Spleen (tissue), 7 donors: ENCODE results near the gene TK1.

Experiments
- CTCF ChIP-seq, 11 experiments: fragments of 200-600 bp in 7 of 11; fragments of 450-650 bp in 4 of 11; sonication (generic) in 4 of 11; IDR thresholded peaks in 8 of 11; conservative IDR thresholded peaks in 3 of 11; 1 replicate in 7 of 11; 2 replicates in 4 of 11; pipeline versions ENCODE4 v1.4.0 to v1.8.0; 2016 to 2021; ENCODE audit warnings: antibody characterized with exemption in 11 of 11, inconsistent platforms in 4 of 11, mild to moderate bottlenecking in 1 of 11
- POLR2A ChIP-seq, 3 donors: fragments of 450-650 bp; IDR thresholded peaks; one replicate each; pipeline ENCODE4 v1.5.1; 2017; ENCODE audit warnings: antibody characterized with exemption in 3 of 3, mild to moderate bottlenecking in 1 of 3
- POLR2AphosphoS5 ChIP-seq, 3 donors: sonication (generic); formaldehyde crosslinking; IDR thresholded peaks; one replicate each; pipeline ENCODE4 v1.5.1; 2017; ENCODE audit warnings: antibody characterized with exemption in 3 of 3
- donor health status: DM: no; HTN: no; CAD: no; lungs with moderate emphysema.
- donor health status: DM: no; HTN: no; CAD: no.
- donor health status: DM: no; HTN: no; CAD: no.

- TF ChIP-seq CTCF (IDR thresholded peaks at IDR 0.05 in 8 of 11, conservative IDR thresholded peaks at IDR 0.05 in 3 of 11) (no peak), POLR2A (IDR thresholded peaks at IDR 0.05) (no peak), POLR2AphosphoS5 (IDR thresholded peaks at IDR 0.05) (no peak)
These were observed 20.4 kb downstream of the TK1 start for GRCh38 chr17:78166416-78166815.
